Suprapubic skin (tissue), 4 donors: ENCODE data around the gene AFAP1L2.

Source experiments
- CTCF ChIP-seq, 2 donors: fragments of 200-600 bp in 1 of 2; fragments of 450-650 bp in 1 of 2; sonication (generic) in 1 of 2; IDR thresholded peaks; one replicate each; pipeline ENCODE4 v1.5.1; 2016 to 2019; ENCODE audit warnings: antibody characterized with exemption in 2 of 2, mild to moderate bottlenecking in 1 of 2, moderate library complexity in 1 of 2
- EP300 ChIP-seq: sonication (generic); formaldehyde crosslinking; IDR thresholded peaks from one replicate; pipeline ENCODE4 v1.6.1; 2017; ENCODE audit warnings: antibody characterized with exemption
- POLR2A ChIP-seq, 2 donors: fragments of 450-650 bp; IDR thresholded peaks; one replicate each; pipeline ENCODE4 v1.6.1; 2017; ENCODE audit warnings: antibody characterized with exemption in 2 of 2, mild to moderate bottlenecking in 2 of 2, moderate library complexity in 2 of 2
- POLR2AphosphoS5 ChIP-seq, 3 donors: sonication (generic); formaldehyde crosslinking; IDR thresholded peaks; one replicate each; pipeline ENCODE4 v1.6.1; 2017; ENCODE audit warnings: antibody characterized with exemption in 3 of 3

DNA sequence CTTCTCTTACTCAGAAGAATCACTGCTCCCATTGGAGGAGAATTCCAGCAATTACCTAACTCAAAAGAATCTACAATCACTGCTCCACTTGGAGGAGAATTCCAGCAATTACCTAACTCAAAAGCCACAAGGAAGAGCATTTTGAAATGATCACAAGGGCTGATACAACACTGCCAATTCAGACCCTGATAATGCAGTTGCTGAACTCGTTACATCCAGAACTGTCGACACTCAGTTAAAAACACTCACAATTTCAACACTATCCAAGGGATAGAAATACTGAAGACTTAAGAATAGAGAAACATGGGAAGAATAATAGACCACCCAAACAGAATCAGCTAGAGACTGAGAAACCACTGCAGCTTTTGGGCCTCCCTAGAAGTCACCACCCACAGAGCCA is 27.8 kb downstream of the AFAP1L2 start:
- TF ChIP-seq POLR2AphosphoS5 (IDR thresholded peaks at IDR 0.05) (no peak), POLR2A (IDR thresholded peaks at IDR 0.05) (no peak), CTCF (IDR thresholded peaks at IDR 0.05) (no peak), EP300 (no peak)
